Activated B cell treated with CpG ODN at 0.5 μM for 24 hours (primary cell): ENCODE results near the gene SUCLG2. TPM values are rescaled to one million over a fixed set of nuclear protein-coding genes. Genes with fewer than 3 reads are reported as not detected.

Experiments
- ATAC-seq: fragments of 200-7000 bp; cut with Tn5 transposase; one replicate; pipeline ENCODE4 v1.10.0; 2021; ENCODE audit warnings: low read depth, mild to moderate bottlenecking, moderate library complexity
- CTCF ChIA-PET: fragments of 350-600 bp; sonication (Branson Sonifier 250); formaldehyde crosslinking; loops from one replicate; lab custom pipeline; 2021; ENCODE audit warnings: antibody characterized with exemption; lab: Charles Lee
- POLR2A ChIA-PET: fragments of 350-600 bp; sonication (Branson Sonifier 250); formaldehyde crosslinking; loops from one replicate; lab custom pipeline; 2021; ENCODE audit warnings: antibody characterized with exemption; lab: Charles Lee
- DNase-seq: peaks from one replicate; pipeline ENCODE4 v3.0.0; 2022
- H3K27ac Mint-ChIP-seq: one replicate; pipeline ENCODE4 v1.8.0; 2020; ENCODE audit warnings: mixed read lengths
- H3K27me3 Mint-ChIP-seq: one replicate; pipeline ENCODE4 v1.8.0; 2021; ENCODE audit warnings: mixed read lengths
- H3K36me3 Mint-ChIP-seq: one replicate; pipeline ENCODE4 v1.8.0; 2021; ENCODE audit warnings: low read depth, mixed read lengths
- H3K4me1 Mint-ChIP-seq: one replicate; pipeline ENCODE4 v1.8.0; 2021; ENCODE audit warnings: mixed read lengths
- H3K4me3 Mint-ChIP-seq: one replicate; pipeline ENCODE4 v1.8.0; 2020; ENCODE audit warnings: mild to moderate bottlenecking, mixed read lengths
- H3K9me3 Mint-ChIP-seq: one replicate; pipeline ENCODE4 v1.8.0; 2020; ENCODE audit warnings: mixed read lengths
- intact Hi-C: fragments of 100-400 bp; cut with micrococcal nuclease; formaldehyde crosslinking; loops from one replicate; pipeline ENCODE4 v1.15.1; 2024
- total RNA-seq: library from RNA; stranded (reverse); gene quantifications from 2 replicates; pipeline ENCODE4 v1.2.3, GENCODE V29; 2022
- TF ChIP-seq, protein P1 (sequence below): fragments of 200-600 bp; IDR thresholded peaks from one replicate; pipeline ENCODE4 v1.8.0; 2022; ENCODE audit warnings: antibody characterized with exemption, mild to moderate bottlenecking

SUCLG2 gene
- total RNA-seq, 1 donor from 2014 or later = 40.8 TPM

DNA sequence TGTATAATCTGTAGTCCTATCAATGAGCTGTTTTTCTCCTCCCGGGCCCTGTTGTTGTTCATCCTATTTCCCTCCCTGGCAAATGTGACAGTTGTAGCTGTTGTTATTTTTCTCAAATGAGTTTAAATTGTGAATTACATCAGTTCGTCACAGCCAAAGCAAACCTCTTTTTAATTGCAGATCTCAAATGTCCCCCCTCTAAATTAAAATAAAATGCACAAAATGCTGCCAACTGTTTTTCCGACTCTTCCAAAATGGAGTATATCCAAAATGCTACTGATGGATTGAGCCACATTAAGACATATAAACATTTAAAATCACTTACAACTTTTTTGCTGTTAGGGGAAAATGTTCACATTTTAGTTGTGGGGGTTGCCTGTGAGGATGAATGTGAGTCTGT is 29.8 kb upstream of the SUCLG2 start:
- peaks cover 41% of the 10 kb centered on the region for H3K4me1 Mint-ChIP-seq
- H3K4me3 Mint-ChIP-seq = no peak overlapping the region
- ATAC-seq (no peak), DNase-seq (no peak)
- ChIA-PET CTCF (interaction anchor here (1.6 kb wide), 1 partner anchor 20 kb away, joined by 3 read pairs; no protein-coding TSS in a partner anchor), POLR2A (interaction anchor here (0.6 kb wide), 1 partner anchor 1448 kb away, joined by 3 read pairs; no protein-coding TSS in a partner anchor)
- H3K36me3 Mint-ChIP-seq = peaks cover 2% of the 10 kb centered on the region
- no peak overlapping the region for H3K27ac Mint-ChIP-seq
- intact Hi-C loops = loop anchor here (10.0 kb wide), 1 partner anchor 639 kb away; no protein-coding TSS in a partner anchor
- H3K27me3 Mint-ChIP-seq = no peaks in the 10 kb centered on the region
- TF ChIP-seq, protein P1, sequence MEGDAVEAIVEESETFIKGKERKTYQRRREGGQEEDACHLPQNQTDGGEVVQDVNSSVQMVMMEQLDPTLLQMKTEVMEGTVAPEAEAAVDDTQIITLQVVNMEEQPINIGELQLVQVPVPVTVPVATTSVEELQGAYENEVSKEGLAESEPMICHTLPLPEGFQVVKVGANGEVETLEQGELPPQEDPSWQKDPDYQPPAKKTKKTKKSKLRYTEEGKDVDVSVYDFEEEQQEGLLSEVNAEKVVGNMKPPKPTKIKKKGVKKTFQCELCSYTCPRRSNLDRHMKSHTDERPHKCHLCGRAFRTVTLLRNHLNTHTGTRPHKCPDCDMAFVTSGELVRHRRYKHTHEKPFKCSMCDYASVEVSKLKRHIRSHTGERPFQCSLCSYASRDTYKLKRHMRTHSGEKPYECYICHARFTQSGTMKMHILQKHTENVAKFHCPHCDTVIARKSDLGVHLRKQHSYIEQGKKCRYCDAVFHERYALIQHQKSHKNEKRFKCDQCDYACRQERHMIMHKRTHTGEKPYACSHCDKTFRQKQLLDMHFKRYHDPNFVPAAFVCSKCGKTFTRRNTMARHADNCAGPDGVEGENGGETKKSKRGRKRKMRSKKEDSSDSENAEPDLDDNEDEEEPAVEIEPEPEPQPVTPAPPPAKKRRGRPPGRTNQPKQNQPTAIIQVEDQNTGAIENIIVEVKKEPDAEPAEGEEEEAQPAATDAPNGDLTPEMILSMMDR = no peak
- H3K9me3 Mint-ChIP-seq = no peaks in the 10 kb centered on the region

DNA sequence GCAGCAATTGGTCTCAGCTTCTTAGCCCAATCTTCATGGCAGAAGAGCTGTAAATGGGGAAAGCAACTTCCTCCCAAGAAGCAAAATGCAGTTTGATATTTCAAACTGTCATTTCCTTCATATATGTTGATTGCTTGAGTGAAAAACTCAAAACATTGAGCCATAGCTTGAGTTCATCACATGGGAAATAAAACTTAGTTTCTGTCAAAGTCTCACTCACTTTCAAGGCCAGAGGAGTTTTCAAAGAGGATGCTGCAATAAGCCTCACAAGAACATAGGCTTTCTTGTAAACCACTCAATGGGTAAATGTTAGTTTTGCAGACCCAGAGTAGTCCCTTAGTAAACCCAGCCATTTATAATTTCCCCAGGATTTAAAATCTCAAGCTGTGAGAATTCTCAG is 29.1 kb upstream of the SUCLG2 start:
- Mint-ChIP-seq H3K27me3 (no peaks in the 10 kb centered on the region), H3K4me1 (peaks cover 47% of the 10 kb centered on the region), H3K4me3 (no peak overlapping the region), H3K36me3 (peaks cover 2% of the 10 kb centered on the region), H3K9me3 (no peaks in the 10 kb centered on the region), H3K27ac (no peak overlapping the region)
- POLR2A ChIA-PET = interaction anchor here (0.6 kb wide), 1 partner anchor 1447 kb away, joined by 3 read pairs; no protein-coding TSS in a partner anchor
- no peak for DNase-seq
- ATAC-seq = no peak
- CTCF ChIA-PET = interaction anchor here (0.7 to 1.6 kb wide), 2 partner anchors 20 to 29 kb away, joined by 3 read pairs; partner anchors contain the start of gene SUCLG2
- intact Hi-C loops = loop anchor here (10.0 kb wide), 1 partner anchor 639 kb away; no protein-coding TSS in a partner anchor
- TF ChIP-seq, protein P1 = no peak

DNA sequence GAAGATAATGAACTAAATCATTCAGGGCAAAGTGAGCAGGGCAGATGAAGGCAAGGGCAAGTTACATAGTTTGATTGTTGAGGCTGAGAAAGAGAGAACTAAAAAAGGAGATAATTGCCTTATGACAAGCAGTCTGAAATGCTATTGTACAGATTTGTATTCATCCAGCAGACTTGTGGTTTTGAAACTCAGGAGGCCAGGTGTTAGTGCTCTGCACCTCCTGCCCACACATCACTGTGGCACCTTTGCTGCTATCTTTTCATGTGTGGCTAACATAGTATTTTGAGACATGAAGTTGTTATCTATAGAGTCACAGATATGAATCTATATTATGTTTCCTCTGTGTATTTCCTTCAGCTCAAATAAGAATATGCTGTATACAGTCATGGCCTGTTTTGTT is 24.3 kb upstream of the SUCLG2 start:
- no peak overlapping the region for H3K4me3 Mint-ChIP-seq
- ChIA-PET POLR2A (no interaction called here), CTCF (no interaction called here)
- no peaks in the 10 kb centered on the region for H3K27me3 Mint-ChIP-seq
- H3K27ac Mint-ChIP-seq = no peak overlapping the region
- no peaks in the 10 kb centered on the region for H3K36me3 Mint-ChIP-seq
- peaks cover 4% of the 10 kb centered on the region for H3K9me3 Mint-ChIP-seq
- TF ChIP-seq, protein P1 = no peak
- ATAC-seq = no peak
- no peak for DNase-seq
- peaks cover 20% of the 10 kb centered on the region for H3K4me1 Mint-ChIP-seq
- intact Hi-C loops = no loop called here

DNA sequence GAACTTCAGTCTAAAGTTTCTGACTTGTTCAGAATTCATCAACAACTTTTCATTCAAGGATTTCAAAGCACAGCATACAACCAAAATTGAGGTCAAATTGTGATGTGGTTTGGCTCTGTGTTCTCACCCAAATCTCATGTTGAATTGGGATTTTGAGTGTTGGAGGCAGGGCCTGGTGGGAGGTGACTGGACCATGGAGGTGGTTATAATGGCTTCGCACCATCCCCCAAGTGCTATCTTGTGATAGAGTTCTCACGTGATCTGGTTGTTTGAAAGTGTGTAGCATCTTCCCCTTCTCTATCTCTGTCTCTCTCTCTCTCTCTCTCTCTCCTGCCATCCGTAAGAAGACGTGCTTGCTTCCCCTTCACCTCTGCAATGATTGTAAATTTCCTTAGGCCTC is 19.6 kb upstream of the SUCLG2 start:
- POLR2A ChIA-PET = no interaction called here
- ATAC-seq (no peak), DNase-seq (no peak)
- peaks cover 8% of the 10 kb centered on the region for H3K4me1 Mint-ChIP-seq
- H3K9me3 Mint-ChIP-seq = peaks cover 4% of the 10 kb centered on the region
- intact Hi-C loops = no loop called here
- no peak overlapping the region for H3K27ac Mint-ChIP-seq
- H3K36me3 Mint-ChIP-seq = no peaks in the 10 kb centered on the region
- CTCF ChIA-PET = no interaction called here
- H3K27me3 Mint-ChIP-seq = no peaks in the 10 kb centered on the region
- TF ChIP-seq, protein P1 = no peak
- no peak overlapping the region for H3K4me3 Mint-ChIP-seq

DNA sequence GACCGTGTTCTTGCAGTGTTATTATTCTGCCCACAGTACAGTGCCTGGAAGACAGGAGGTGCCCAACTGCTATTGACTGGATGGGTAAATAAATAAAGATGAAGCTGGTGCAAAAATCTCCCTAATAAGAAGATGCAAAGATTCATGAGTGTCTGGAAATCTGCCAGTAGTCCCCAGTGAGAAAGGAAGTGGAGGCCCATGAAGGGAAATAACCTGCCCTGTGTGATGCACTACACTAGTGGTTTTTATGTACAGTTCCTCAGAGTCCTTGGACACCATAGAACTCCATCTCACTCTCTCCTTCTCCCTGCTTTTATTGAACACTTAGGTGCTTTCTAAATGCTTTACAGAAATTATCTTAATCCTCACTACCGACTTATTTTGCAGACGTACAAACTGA is 8.3 kb upstream of the SUCLG2 start:
- intact Hi-C loops = no loop called here
- ATAC-seq = no peak
- POLR2A ChIA-PET = no interaction called here
- H3K9me3 Mint-ChIP-seq = no peaks in the 10 kb centered on the region
- CTCF ChIA-PET = no interaction called here
- H3K4me1 Mint-ChIP-seq = peaks cover 7% of the 10 kb centered on the region
- no peak overlapping the region for H3K4me3 Mint-ChIP-seq
- H3K27ac Mint-ChIP-seq = no peak overlapping the region
- H3K36me3 Mint-ChIP-seq = no peaks in the 10 kb centered on the region
- TF ChIP-seq, protein P1 = no peak
- DNase-seq = no peak
- no peaks in the 10 kb centered on the region for H3K27me3 Mint-ChIP-seq
